H9 (cell line): ENCODE measurements around the gene IFNA6. TPM values are rescaled to one million over a fixed set of nuclear protein-coding genes. Genes with fewer than 3 reads are reported as not detected.
A peak's percentile ranks its signal among the peaks of the same experiment; 100 is the strongest.

Experiments used
- DNase-seq: peaks from one replicate; pipeline ENCODE4 v3.0.0-alpha.2; 2017
- H2AFZ ChIP-seq: one replicate; pipeline ENCODE4 v1.6.1; 2013; ENCODE audit warnings: mild to moderate bottlenecking, low read length, control low read depth, moderate library complexity
- H2AK5ac ChIP-seq: 2 replicates; pipeline ENCODE4 v1.6.1; 2013; ENCODE audit warnings: low read length, control low read depth, mixed read lengths; ENCODE audit not compliant: insufficient read length
- H2BK120ac ChIP-seq: one replicate; pipeline ENCODE4 v1.6.1; 2013; ENCODE audit warnings: low read depth, mild to moderate bottlenecking, low read length, control low read depth, inconsistent platforms; ENCODE audit not compliant: poor library complexity, severe bottlenecking
- H2BK12ac ChIP-seq: 2 replicates; pipeline ENCODE4 v1.6.1; 2013; ENCODE audit warnings: low read length, control low read depth, mixed read lengths, low read depth; ENCODE audit not compliant: insufficient read length
- H2BK15ac ChIP-seq: 2 replicates; pipeline ENCODE4 v1.6.1; 2013; ENCODE audit warnings: low read depth, low read length, control low read depth
- H2BK20ac ChIP-seq: one replicate; pipeline ENCODE4 v1.6.1; 2013; ENCODE audit warnings: low read depth, mild to moderate bottlenecking, low read length, control low read depth, inconsistent platforms; ENCODE audit not compliant: poor library complexity, severe bottlenecking
- H2BK5ac ChIP-seq: 2 replicates; pipeline ENCODE4 v1.6.1; 2013; ENCODE audit warnings: low read length, control low read depth, mixed read lengths; ENCODE audit not compliant: insufficient read length
- H3K14ac ChIP-seq: 2 replicates; pipeline ENCODE4 v1.6.1; 2013; ENCODE audit warnings: low read length, control low read depth; ENCODE audit not compliant: insufficient read depth
- H3K18ac ChIP-seq: 2 replicates; pipeline ENCODE4 v1.6.1; 2013; ENCODE audit warnings: low read depth, mild to moderate bottlenecking, mixed read lengths, low read length, control low read depth; ENCODE audit not compliant: insufficient read length
- H3K23ac ChIP-seq: 2 replicates; pipeline ENCODE4 v1.6.1; 2013; ENCODE audit warnings: low read length, control low read depth, mixed read lengths, low read depth; ENCODE audit not compliant: insufficient read length
- H3K23me2 ChIP-seq: 2 replicates; pipeline ENCODE4 v1.6.1; 2013; ENCODE audit warnings: low read depth, mild to moderate bottlenecking, mixed read lengths, low read length, control low read depth; ENCODE audit not compliant: insufficient read length, poor library complexity, severe bottlenecking
- H3K27ac ChIP-seq: 2 replicates; pipeline ENCODE4 v1.5.1; 2013; ENCODE audit warnings: low read length, control low read depth, mixed read lengths, low read depth; ENCODE audit not compliant: insufficient read length
- H3K27me3 ChIP-seq: 2 replicates; pipeline ENCODE4 v1.6.1; 2013; ENCODE audit warnings: low read length, control low read depth, inconsistent platforms; ENCODE audit not compliant: insufficient read depth
- H3K4ac ChIP-seq: 2 replicates; pipeline ENCODE4 v1.6.1; 2013; ENCODE audit warnings: low read depth, mild to moderate bottlenecking, control low read depth, inconsistent platforms, low read length, moderate library complexity
- H3K4me1 ChIP-seq: 2 replicates; pipeline ENCODE4 v1.6.1; 2013; ENCODE audit warnings: low read length, control low read depth, inconsistent platforms; ENCODE audit not compliant: insufficient read depth
- H3K4me2 ChIP-seq: 2 replicates; pipeline ENCODE4 v1.6.1; 2013; ENCODE audit warnings: low read length, control low read depth, mixed read lengths; ENCODE audit not compliant: insufficient read length, insufficient read depth
- H3K56ac ChIP-seq: 2 replicates; pipeline ENCODE4 v1.6.1; 2013; ENCODE audit warnings: low read depth, mild to moderate bottlenecking, mixed read lengths, low read length, control low read depth; ENCODE audit not compliant: insufficient read length
- H3K79me1 ChIP-seq: 2 replicates; pipeline ENCODE4 v1.6.1; 2013; ENCODE audit warnings: low read depth, mild to moderate bottlenecking, moderate library complexity, low read length, control low read depth, inconsistent platforms; ENCODE audit not compliant: insufficient read depth, poor library complexity, severe bottlenecking
- H3K79me2 ChIP-seq: 2 replicates; pipeline ENCODE4 v1.6.1; 2013; ENCODE audit warnings: low read length, control low read depth, inconsistent platforms; ENCODE audit not compliant: insufficient read depth
- H3K9ac ChIP-seq: 2 replicates; pipeline ENCODE4 v1.6.1; 2013; ENCODE audit warnings: low read length, control low read depth, mixed read lengths; ENCODE audit not compliant: insufficient read length; ENCODE audit errors: extremely low read depth
- H3K9me3 ChIP-seq: one replicate; pipeline ENCODE4 v1.6.1; 2013; ENCODE audit warnings: low read depth, low read length, inconsistent platforms; ENCODE audit not compliant: control insufficient read depth
- H3T11ph ChIP-seq: one replicate; pipeline ENCODE4 v1.6.1; 2013; ENCODE audit warnings: mild to moderate bottlenecking, low read length, control low read depth, inconsistent platforms
- H4K20me1 ChIP-seq: one replicate; pipeline ENCODE4 v1.6.1; 2013; ENCODE audit not compliant: control insufficient read depth, insufficient read length, insufficient read depth
- H4K5ac ChIP-seq: 2 replicates; pipeline ENCODE4 v1.6.1; 2013; ENCODE audit warnings: low read depth, mild to moderate bottlenecking, mixed read lengths, low read length, control low read depth; ENCODE audit not compliant: insufficient read length
- H4K8ac ChIP-seq: replicated peaks from 2 replicates; pipeline ENCODE4 v1.6.1; 2013; ENCODE audit warnings: low read length, control low read depth, mixed read lengths, low read depth; ENCODE audit not compliant: insufficient read length
- H4K91ac ChIP-seq: 2 replicates; pipeline ENCODE4 v1.6.1; 2013; ENCODE audit warnings: low read depth, mild to moderate bottlenecking, moderate library complexity, mixed read lengths, low read length, control low read depth; ENCODE audit not compliant: insufficient read length
- H3K27ac Mint-ChIP-seq, 3 experiments: 2 replicates in 2 of 3; 3 replicates in 1 of 3; pipeline ENCODE4 v1.8.0; 2020 to 2021; ENCODE audit warnings: mixed read lengths in 3 of 3, mild to moderate bottlenecking in 1 of 3, moderate library complexity in 1 of 3
- H3K27me3 Mint-ChIP-seq: 2 replicates; pipeline ENCODE4 v1.8.0; 2021; ENCODE audit warnings: low read depth, mild to moderate bottlenecking, moderate library complexity, mixed read lengths
- H3K36me3 Mint-ChIP-seq, 3 experiments: 2 replicates in 2 of 3; 3 replicates in 1 of 3; pipeline ENCODE4 v1.8.0; 2020 to 2021; ENCODE audit warnings: low read depth in 3 of 3, mixed read lengths in 3 of 3; ENCODE audit not compliant: insufficient read depth in 1 of 3
- H3K4me1 Mint-ChIP-seq, 2 experiments: 2 replicates each; pipeline ENCODE4 v1.8.0; 2020; ENCODE audit warnings: mixed read lengths in 2 of 2
- H3K4me3 Mint-ChIP-seq, 2 experiments: 2 replicates in 1 of 2; 3 replicates in 1 of 2; pipeline ENCODE4 v1.8.0; 2020 to 2021; ENCODE audit warnings: mild to moderate bottlenecking in 2 of 2, mixed read lengths in 2 of 2, moderate library complexity in 1 of 2
- H3K9me3 Mint-ChIP-seq, 2 experiments: 2 replicates in 1 of 2; 3 replicates in 1 of 2; pipeline ENCODE4 v1.8.0; 2020; ENCODE audit warnings: mild to moderate bottlenecking in 2 of 2, mixed read lengths in 2 of 2, moderate library complexity in 1 of 2
- CTCF ChIP-seq: fragments of 200-600 bp; sonication (generic); conservative IDR thresholded peaks from 3 replicates; pipeline ENCODE4 v1.8.0; 2021; ENCODE audit warnings: antibody characterized with exemption, mild to moderate bottlenecking
- WGBS: extraction: QIAGEN DNeasy Blood & Tissue Kit; methylation state at CpG from one replicate; pipeline ENCODE4 v1.1.7; 2013; ENCODE audit warnings: missing lambda C conversion rate, low lambda C conversion rate, mixed read lengths; ENCODE audit not compliant: insufficient read length; ENCODE audit errors: extremely low coverage; 5-methylcytosine and 5-hydroxymethylcytosine counted together
- total RNA-seq: library from RNA; stranded (reverse); gene quantifications from 2 replicates; pipeline ENCODE4 v1.2.1, GENCODE V29; 2021

The IFNA6 gene
- total RNA-seq, 1 experiment from 2014 or later = not detected

- no peak for TF ChIP-seq CTCF
Measured at GRCh38 chr9:21334701-21335632, 15.7 kb downstream of the IFNA6 start, which contains the start of gene KLHL9. Gene KLHL9 (minus strand): TSS chr9:21335404. CDS start chr9:21334859, 545 bp downstream.

More at GRCh38 chr9:21334701-21335632, 15.7 kb downstream of the IFNA6 start, which contains the start of gene KLHL9:
- DNase-seq = peak; percentile 91
- Histone ChIP-seq H3K9me3 (no peaks in the 10 kb centered on the region), H3K4me2 (peak within 1 kb of the TSS; percentile 66), H4K20me1 (no peaks in the 10 kb centered on the region), H2BK15ac (no peak within 1 kb of the TSS), H2BK12ac (no peak within 1 kb of the TSS), H3K4ac (no peak within 1 kb of the TSS), H3K4me1 (peaks cover 4% of the 10 kb centered on the region; the same call in 1 of the 2 replicates), H4K5ac (peak within 1 kb of the TSS; percentile 73), H2BK5ac (no peak within 1 kb of the TSS), H3K23ac (no peak within 1 kb of the TSS), H3K9ac (peak within 1 kb of the TSS; percentile 98), H3T11ph (no peak within 1 kb of the TSS), H3K18ac (peak within 1 kb of the TSS; percentile 89), H2AFZ (peak within 1 kb of the TSS; percentile 98), H3K27me3 (no peaks in the 10 kb centered on the region), H2BK20ac (no peak within 1 kb of the TSS), H2BK120ac (no peak within 1 kb of the TSS), H3K56ac (no peak within 1 kb of the TSS), H4K91ac (no peak within 1 kb of the TSS), H3K23me2 (no peaks in the 10 kb centered on the region), H3K79me2 (peaks cover 26% of the 10 kb centered on the region; the same call in 1 of the 2 replicates), H3K79me1 (no peaks in the 10 kb centered on the region), H3K14ac (peak within 1 kb of the TSS; percentile 96), H4K8ac (no peak within 1 kb of the TSS), H2AK5ac (no peak within 1 kb of the TSS), H3K27ac (no peak within 1 kb of the TSS)
- WGBS = no CpG with 5 or more reads among the region's 55 CpGs
- no peaks in the 10 kb centered on the region; a peak in 1 of 5 replicates for H3K9me3 Mint-ChIP-seq
- H3K27ac Mint-ChIP-seq = peak within 1 kb of the TSS in 2 of 3 experiments; percentile 94 to 97; a peak in 5 of 7 replicates
- H3K27me3 Mint-ChIP-seq = peaks cover 13% of the 10 kb centered on the region
- peaks cover 29 to 30% of the 10 kb centered on the region in 2 experiments for H3K4me1 Mint-ChIP-seq
- peaks cover 12 to 17% (median 16%) of the 10 kb centered on the region in 3 experiments; a peak in 6 of 7 replicates for H3K36me3 Mint-ChIP-seq
- H3K4me3 Mint-ChIP-seq = peak within 1 kb of the TSS; percentile 88 to 89
